Right atrium auricular region (tissue), 2 donors: ENCODE data around the gene RNF214. TPM values are rescaled to one million over a fixed set of nuclear protein-coding genes. Genes with fewer than 3 reads are reported as not detected.

Experiments used
- DNase-seq: peaks from one replicate; pipeline ENCODE4 v3.0.0-alpha.2; 2019; ENCODE audit warnings: low spot score
- H3K27ac ChIP-seq, 2 donors: fragments of 200-600 bp; sonication (generic); 1 replicate in 1 of 2; 2 replicates in 1 of 2; pipeline ENCODE4 v1.5.1; 2016 to 2019
- H3K27me3 ChIP-seq, 2 donors: fragments of 200-600 bp; sonication (generic); one replicate each; pipeline versions ENCODE4 v1.5.1 to v1.6.0; 2017 to 2019
- H3K36me3 ChIP-seq: fragments of 200-600 bp; sonication (generic); one replicate; pipeline ENCODE4 v1.5.1; 2016
- H3K4me1 ChIP-seq, 2 donors: fragments of 200-600 bp; sonication (generic); one replicate each; pipeline versions ENCODE4 v1.5.1 to v1.6.0; 2017 to 2019
- H3K4me3 ChIP-seq, 2 donors: fragments of 200-600 bp; sonication (generic); 1 replicate in 1 of 2; 2 replicates in 1 of 2; pipeline ENCODE4 v1.5.1; 2017 to 2019; ENCODE audit warnings: mild to moderate bottlenecking in 1 of 2, moderate library complexity in 1 of 2
- H3K9me3 ChIP-seq, 2 donors: fragments of 200-600 bp; sonication (generic); one replicate each; pipeline ENCODE4 v1.5.1; 2019
- CTCF ChIP-seq, 2 donors: fragments of 200-600 bp; sonication (generic); IDR thresholded peaks; one replicate each; pipeline ENCODE4 v1.5.1; 2019; ENCODE audit warnings: antibody characterized with exemption in 2 of 2
- total RNA-seq, 2 donors: library from RNA; depleted of rRNA; stranded (reverse); fragments of >200 nt; gene quantifications; one replicate each; pipeline ENCODE4 v1.1.0, GENCODE V29; 2016

RNF214 gene
- total RNA-seq, 2 donors from 2014 or later: 11.0 to 11.5 TPM

DNA sequence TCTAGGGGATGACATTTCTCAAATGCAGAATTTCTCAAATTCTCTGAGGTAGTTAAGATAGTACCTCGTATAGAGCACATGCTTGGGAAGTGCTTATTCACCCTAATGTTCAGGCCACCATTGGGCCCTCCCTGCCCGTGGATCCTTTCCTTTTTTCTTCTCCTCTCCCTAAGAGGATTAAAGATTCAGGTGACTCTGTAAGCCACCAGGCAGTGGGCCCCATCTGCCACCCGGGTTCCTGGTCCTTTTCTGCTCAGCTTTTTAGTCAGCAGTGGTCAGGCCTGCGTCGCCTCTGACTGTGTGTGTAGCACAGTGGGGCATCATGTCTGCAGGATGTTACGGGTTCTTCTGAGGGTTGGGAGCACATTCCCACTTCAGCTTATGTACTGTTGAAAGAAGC, 102.4 kb downstream of the RNF214 start:
- Histone ChIP-seq H3K9me3 (no peaks in the 10 kb centered on the region), H3K4me3 (no peak overlapping the region), H3K36me3 (peaks cover 15% of the 10 kb centered on the region), H3K27me3 (no peaks in the 10 kb centered on the region), H3K4me1 (no peaks in the 10 kb centered on the region), H3K27ac (no peak overlapping the region)
- no peak for DNase-seq
- no peak for TF ChIP-seq CTCF (IDR thresholded peaks at IDR 0.05)

DNA sequence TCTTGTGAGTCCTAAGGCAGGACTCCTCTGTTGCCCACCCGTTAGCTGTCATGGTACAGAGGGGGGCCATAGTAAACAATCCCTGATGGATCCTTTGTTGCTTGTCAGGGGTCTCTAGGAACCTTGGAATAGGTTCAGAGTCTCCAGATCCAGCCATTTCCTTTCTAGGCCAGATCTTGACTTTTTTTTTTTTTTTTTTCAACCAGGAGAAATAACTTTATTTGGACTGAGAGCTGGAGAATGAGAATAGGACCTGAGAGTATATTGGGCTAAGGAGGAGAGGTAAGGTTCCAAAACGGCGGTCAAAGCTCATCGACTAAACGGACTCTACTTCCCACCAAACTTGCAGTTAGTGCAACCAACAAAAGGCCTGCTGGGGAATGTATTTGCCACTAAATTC, 102.9 kb downstream of the RNF214 start:
- no peaks in the 10 kb centered on the region for H3K4me1 ChIP-seq
- H3K4me3 ChIP-seq: no peak overlapping the region
- H3K27ac ChIP-seq: no peak overlapping the region
- TF ChIP-seq CTCF (IDR thresholded peaks at IDR 0.05): no peak
- DNase-seq: no peak
- H3K27me3 ChIP-seq: no peaks in the 10 kb centered on the region
- H3K36me3 ChIP-seq: peaks cover 15% of the 10 kb centered on the region
- H3K9me3 ChIP-seq: no peaks in the 10 kb centered on the region

Other genes starting within 250 kb of the RNF214 start
- gene SIK3, start 134.2 kb upstream of the RNF214 start, total RNA-seq: 10 to 100 TPM; 27.0 to 40.1 TPM
- gene PAFAH1B2, start 88.4 kb upstream of the RNF214 start, total RNA-seq: 10 to 100 TPM; 41.1 to 65.8 TPM
- 10 to 100 TPM; 19.1 to 33.0 TPM for gene SIDT2, start 53.9 kb upstream of the RNF214 start, total RNA-seq
- 1,000 to 10,000 TPM in 1 of 2 donors, 100 to 1,000 TPM in 1; 442 to 1,859 TPM for gene TAGLN, start 33.3 kb upstream of the RNF214 start, total RNA-seq
- gene PCSK7, start 598 bp upstream of the RNF214 start, total RNA-seq: 10 to 100 TPM; 25.3 to 32.8 TPM
- 1 to 10 TPM; 7.5 to 9.0 TPM for gene BACE1-AS, start 58.7 kb downstream of the RNF214 start, total RNA-seq
- gene BACE1, start 83.6 kb downstream of the RNF214 start, total RNA-seq: 10 to 100 TPM; 11.9 to 20.3 TPM
- gene CEP164, start 95.2 kb downstream of the RNF214 start, total RNA-seq: 1 to 10 TPM; 3.3 to 7.6 TPM